ENCODE measurements around the gene LRRC61. TPM values are rescaled to one million over a fixed set of nuclear protein-coding genes. Genes with fewer than 3 reads are reported as not detected.

The LRRC61 gene
- total and polyA plus RNA-seq, 4 experiments from 2014 or later = 11.0 to 16.0 (median 13.8) TPM

GRCh38 chr7:150337179-150337578 is 14.0 kb downstream of the LRRC61 start:
- no peaks in the 10 kb centered on the region for H3K36me3 ChIP-seq (ENCODE audit: insufficient read depth, low read length)
- Mint-ChIP-seq H3K27ac (no peak overlapping the region), H3K4me3 (no peak overlapping the region), H3K36me3 (peaks cover 10 to 12% of the 10 kb centered on the region in 2 donors), H3K4me1 (peaks cover 0 to 6% (median 2%) of the 10 kb centered on the region in 4 donors), H3K27me3 (peaks cover 8% of the 10 kb centered on the region in 2 donors), H3K9me3 (no peaks in the 10 kb centered on the region)
- ChIA-PET POLR2A (ENCODE audit: partially characterized antibody) (no interaction called here), CTCF (ENCODE audit: partially characterized antibody) (no interaction called here)
- no peak overlapping the region for H3K4me3 ChIP-seq (ENCODE audit: low read length in 2 of 2)
- no peaks in the 10 kb centered on the region for H3K9me3 ChIP-seq (ENCODE audit: control insufficient read depth in 1 of 2, low read length in 2 of 2)
- no peak for DNase-seq
- no peak overlapping the region for H3K27ac ChIP-seq (ENCODE audit: low read depth, low read length)
- no peaks in the 10 kb centered on the region for H3K4me1 ChIP-seq (ENCODE audit: insufficient read depth, low read length)
- intact Hi-C loops (cut with micrococcal nuclease) = no loop called here
- H3K27me3 ChIP-seq (ENCODE audit: insufficient read depth, low read length) = peaks cover 4% of the 10 kb centered on the region

GRCh38 chr7:150337659-150338081 is 14.5 kb downstream of the LRRC61 start:
- no peak overlapping the region for H3K4me3 Mint-ChIP-seq
- no peak overlapping the region for H3K27ac ChIP-seq (ENCODE audit: low read depth, low read length)
- peaks cover 5% of the 10 kb centered on the region for H3K27me3 ChIP-seq (ENCODE audit: insufficient read depth, low read length)
- intact Hi-C loops (cut with micrococcal nuclease) = no loop called here
- no peaks in the 10 kb centered on the region for H3K9me3 Mint-ChIP-seq
- H3K9me3 ChIP-seq (ENCODE audit: control insufficient read depth in 1 of 2, low read length in 2 of 2) = no peaks in the 10 kb centered on the region
- peaks cover 10 to 12% of the 10 kb centered on the region in 2 donors for H3K36me3 Mint-ChIP-seq
- POLR2A ChIA-PET (ENCODE audit: partially characterized antibody) = no interaction called here
- H3K27me3 Mint-ChIP-seq = peaks cover 10 to 12% of the 10 kb centered on the region in 2 donors
- H3K4me1 ChIP-seq (ENCODE audit: insufficient read depth, low read length) = no peaks in the 10 kb centered on the region
- peaks cover 0 to 6% (median 3%) of the 10 kb centered on the region in 4 donors for H3K4me1 Mint-ChIP-seq
- H3K36me3 ChIP-seq (ENCODE audit: insufficient read depth, low read length) = no peaks in the 10 kb centered on the region
- no peak overlapping the region for H3K4me3 ChIP-seq (ENCODE audit: low read length in 2 of 2)
- CTCF ChIA-PET (ENCODE audit: partially characterized antibody) = no interaction called here
- no peak for DNase-seq
- peak overlapping the region in 2 of 7 donors; percentile 55 to 66 for H3K27ac Mint-ChIP-seq

- Mint-ChIP-seq H3K4me1 (peaks cover 0 to 6% (median 3%) of the 10 kb centered on the region in 4 donors), H3K4me3 (no peak overlapping the region), H3K9me3 (peaks cover 0 to 2% (median 0%) of the 10 kb centered on the region in 8 donors), H3K27ac (no peak overlapping the region), H3K27me3 (peaks cover 14 to 18% of the 10 kb centered on the region in 2 donors), H3K36me3 (peaks cover 10 to 12% of the 10 kb centered on the region in 2 donors)
- intact Hi-C loops (cut with micrococcal nuclease) = no loop called here
- Histone ChIP-seq H3K27me3 (ENCODE audit: insufficient read depth, low read length) (peaks cover 5% of the 10 kb centered on the region), H3K36me3 (ENCODE audit: insufficient read depth, low read length) (no peaks in the 10 kb centered on the region), H3K27ac (ENCODE audit: low read depth, low read length) (no peak overlapping the region), H3K4me1 (ENCODE audit: insufficient read depth, low read length) (no peaks in the 10 kb centered on the region), H3K4me3 (ENCODE audit: low read length in 2 of 2) (no peak overlapping the region), H3K9me3 (ENCODE audit: control insufficient read depth in 1 of 2, low read length in 2 of 2) (no peaks in the 10 kb centered on the region)
- CTCF ChIA-PET (ENCODE audit: partially characterized antibody) = no interaction called here
- POLR2A ChIA-PET (ENCODE audit: partially characterized antibody) = no interaction called here
- DNase-seq = no peak
Measured at GRCh38 chr7:150338166-150338829, 15.1 kb downstream of the LRRC61 start.

GRCh38 chr7:150339409-150339809 is 16.3 kb downstream of the LRRC61 start:
- Mint-ChIP-seq H3K4me3 (no peak overlapping the region), H3K27ac (peak overlapping the region in 1 of 7 donors; percentile 36), H3K27me3 (peaks cover 18 to 24% of the 10 kb centered on the region in 2 donors), H3K9me3 (peaks cover 0 to 11% (median under 1%) of the 10 kb centered on the region in 8 donors), H3K4me1 (peaks cover 0 to 6% (median 3%) of the 10 kb centered on the region in 4 donors), H3K36me3 (peaks cover 10 to 19% of the 10 kb centered on the region in 2 donors)
- CTCF ChIA-PET (ENCODE audit: partially characterized antibody) = no interaction called here
- H3K36me3 ChIP-seq (ENCODE audit: insufficient read depth, low read length) = no peaks in the 10 kb centered on the region
- no peak overlapping the region for H3K4me3 ChIP-seq (ENCODE audit: low read length in 2 of 2)
- DNase-seq = no peak
- no peak overlapping the region for H3K27ac ChIP-seq (ENCODE audit: low read depth, low read length)
- POLR2A ChIA-PET (ENCODE audit: partially characterized antibody) = interaction anchor here (1.3 kb wide), 1 partner anchor 10 kb away, joined by 3 read pairs; no protein-coding TSS in a partner anchor
- no peaks in the 10 kb centered on the region for H3K4me1 ChIP-seq (ENCODE audit: insufficient read depth, low read length)
- peaks cover 5% of the 10 kb centered on the region for H3K27me3 ChIP-seq (ENCODE audit: insufficient read depth, low read length)
- no peaks in the 10 kb centered on the region for H3K9me3 ChIP-seq (ENCODE audit: control insufficient read depth in 1 of 2, low read length in 2 of 2)
- intact Hi-C loops (cut with micrococcal nuclease) = no loop called here

- CTCF ChIA-PET (ENCODE audit: partially characterized antibody) = no interaction called here
- H3K4me3 ChIP-seq (ENCODE audit: low read length in 2 of 2) = no peak overlapping the region
- no peaks in the 10 kb centered on the region for H3K36me3 ChIP-seq (ENCODE audit: insufficient read depth, low read length)
- H3K27me3 ChIP-seq (ENCODE audit: insufficient read depth, low read length) = peaks cover 5% of the 10 kb centered on the region
- H3K9me3 ChIP-seq (ENCODE audit: control insufficient read depth in 1 of 2, low read length in 2 of 2) = no peaks in the 10 kb centered on the region
- H3K27me3 Mint-ChIP-seq = peaks cover 18 to 26% of the 10 kb centered on the region in 2 donors
- no peak for DNase-seq
- H3K9me3 Mint-ChIP-seq = peaks cover 0 to 17% (median under 1%) of the 10 kb centered on the region in 8 donors
- no peak overlapping the region for H3K27ac ChIP-seq (ENCODE audit: low read depth, low read length)
- intact Hi-C loops (cut with micrococcal nuclease) = no loop called here
- H3K36me3 Mint-ChIP-seq = peaks cover 11 to 19% of the 10 kb centered on the region in 2 donors
- no peaks in the 10 kb centered on the region for H3K4me1 ChIP-seq (ENCODE audit: insufficient read depth, low read length)
- no peak overlapping the region for H3K27ac Mint-ChIP-seq
- H3K4me1 Mint-ChIP-seq = peaks cover 0 to 6% (median 3%) of the 10 kb centered on the region in 4 donors
- no peak overlapping the region for H3K4me3 Mint-ChIP-seq
- POLR2A ChIA-PET (ENCODE audit: partially characterized antibody) = interaction anchor here (1.3 kb wide), 1 partner anchor 9 kb away, joined by 3 read pairs; no protein-coding TSS in a partner anchor
Measured at GRCh38 chr7:150340024-150340749, 17.0 kb downstream of the LRRC61 start.

GRCh38 chr7:150340875-150341262 is 17.7 kb downstream of the LRRC61 start:
- no peak overlapping the region for H3K27ac Mint-ChIP-seq
- peaks cover 9 to 19% of the 10 kb centered on the region in 2 donors for H3K36me3 Mint-ChIP-seq
- CTCF ChIA-PET (ENCODE audit: partially characterized antibody) = no interaction called here
- peaks cover 18 to 26% of the 10 kb centered on the region in 2 donors for H3K27me3 Mint-ChIP-seq
- no peak for DNase-seq
- intact Hi-C loops (cut with micrococcal nuclease) = no loop called here
- no peak overlapping the region for H3K4me3 ChIP-seq (ENCODE audit: low read length in 2 of 2)
- no peak overlapping the region for H3K4me3 Mint-ChIP-seq
- POLR2A ChIA-PET (ENCODE audit: partially characterized antibody) = interaction anchor here (1.3 kb wide), 1 partner anchor 9 kb away, joined by 3 read pairs; no protein-coding TSS in a partner anchor
- peaks cover 0 to 17% (median under 1%) of the 10 kb centered on the region in 8 donors for H3K9me3 Mint-ChIP-seq
- H3K27ac ChIP-seq (ENCODE audit: low read depth, low read length) = no peak overlapping the region
- H3K36me3 ChIP-seq (ENCODE audit: insufficient read depth, low read length) = no peaks in the 10 kb centered on the region
- no peaks in the 10 kb centered on the region for H3K4me1 ChIP-seq (ENCODE audit: insufficient read depth, low read length)
- no peaks in the 10 kb centered on the region for H3K9me3 ChIP-seq (ENCODE audit: control insufficient read depth in 1 of 2, low read length in 2 of 2)
- H3K27me3 ChIP-seq (ENCODE audit: insufficient read depth, low read length) = peaks cover 5% of the 10 kb centered on the region
- H3K4me1 Mint-ChIP-seq = peaks cover 0 to 6% (median 3%) of the 10 kb centered on the region in 4 donors

All from CD4-positive, alpha-beta memory T cell (primary cell).